Left lung (tissue), 10 donors: ENCODE results near the gene SYK. TPM values are rescaled to one million over a fixed set of nuclear protein-coding genes. Genes with fewer than 3 reads are reported as not detected.
"Not testable (repeated sequence)": the region's sequence is repeated elsewhere in the genome, so short reads cannot be mapped to it uniquely, and the experiment has no call there.

ENCODE experiments used
- ATAC-seq: fragments of 200-7000 bp; cut with Tn5 transposase; one replicate; pipeline ENCODE4 v1.9.1; 2020; ENCODE audit warnings: moderate library complexity
- DNase-seq, 4 donors: peaks; one replicate each; pipeline ENCODE4 v3.0.0-alpha.2; 2013 to 2020
- H3K27ac ChIP-seq, 2 donors: fragments of 200-600 bp; sonication (generic) in 1 of 2; one replicate each; pipeline versions ENCODE4 v1.5.0 to v1.8.0; 2020 to 2021
- H3K27me3 ChIP-seq, 2 donors: fragments of 200-600 bp; sonication (generic) in 1 of 2; one replicate each; pipeline versions ENCODE4 v1.5.0 to v1.8.0; 2020 to 2021
- H3K36me3 ChIP-seq, 2 donors: fragments of 200-600 bp; sonication (generic) in 1 of 2; one replicate each; pipeline versions ENCODE4 v1.5.0 to v1.8.0; 2020 to 2021
- H3K4me1 ChIP-seq, 2 donors: fragments of 200-600 bp; one replicate each; pipeline ENCODE4 v1.8.0; 2021
- H3K4me3 ChIP-seq, 2 donors: fragments of 200-600 bp; sonication (generic) in 1 of 2; one replicate each; pipeline versions ENCODE4 v1.5.0 to v1.8.0; 2020 to 2021; ENCODE audit warnings: mild to moderate bottlenecking in 1 of 2
- H3K9me3 ChIP-seq, 2 donors: fragments of 200-600 bp; sonication (generic) in 1 of 2; one replicate each; pipeline versions ENCODE4 v1.5.0 to v1.8.0; 2020 to 2021
- CTCF ChIP-seq, 2 donors: fragments of 200-600 bp; sonication (generic) in 1 of 2; IDR thresholded peaks; one replicate each; pipeline versions ENCODE4 v1.5.0 to v1.8.0; 2021; ENCODE audit warnings: antibody characterized with exemption in 2 of 2
- intact Hi-C, 2 donors: fragments of 100-400 bp; cut with DNase I; formaldehyde crosslinking; loops; one replicate each; pipeline versions ENCODE4 v1.11.2 to v1.14.2; 2022
- polyA plus RNA-seq, 6 donors: library from polyadenylated mRNA; unstranded; fragments of 120-200 nt; gene quantifications; one replicate each; pipeline ENCODE4 v1.2.1, GENCODE V29; 2013; ENCODE audit not compliant: insufficient read length in 6 of 6
- total RNA-seq, 2 donors: library from RNA; stranded (reverse); fragmentation: NEBNext Ultra II Directional; extraction: Animal tissue kit (Norgen Biotek cat#: 25700); gene quantifications; one replicate each; pipeline ENCODE4 v1.2.1, GENCODE V29; 2021
- donor health status: DM: no; HTN: yes; CAD: no.
- donor health status: DM: no; HTN: no; CAD: no.

The SYK gene
- total and polyA plus RNA-seq, 8 donors: 16.0 to 91.8 (median 19.6) TPM

- Histone ChIP-seq H3K36me3 (peaks cover 0 to 88% of the 10 kb centered on the region in 2 donors), H3K4me3 (no peak overlapping the region), H3K27ac (no peak overlapping the region), H3K9me3 (no peaks in the 10 kb centered on the region), H3K27me3 (no peaks in the 10 kb centered on the region), H3K4me1 (no peaks in the 10 kb centered on the region)
- ATAC-seq (no peak), DNase-seq (no peak)
- intact Hi-C loops: no loop called here
- TF ChIP-seq CTCF (IDR thresholded peaks at IDR 0.05): no peak
Measured at GRCh38 chr9:90880669-90881068, 79.0 kb downstream of the SYK start.

GRCh38 chr9:90881648-90882047 lies 80.0 kb downstream of the SYK start:
- ATAC-seq (no peak), DNase-seq (no peak)
- H3K36me3 ChIP-seq: peaks cover 0 to 88% of the 10 kb centered on the region in 2 donors
- no peaks in the 10 kb centered on the region for H3K9me3 ChIP-seq
- H3K4me3 ChIP-seq: no peak overlapping the region
- intact Hi-C loops: no loop called here
- no peak overlapping the region for H3K27ac ChIP-seq
- H3K4me1 ChIP-seq: no peaks in the 10 kb centered on the region
- TF ChIP-seq CTCF (IDR thresholded peaks at IDR 0.05): no peak
- H3K27me3 ChIP-seq: no peaks in the 10 kb centered on the region

- intact Hi-C loops: no loop called here
- Histone ChIP-seq H3K27me3 (no peaks in the 10 kb centered on the region), H3K4me1 (no peaks in the 10 kb centered on the region), H3K36me3 (peaks cover 0 to 88% of the 10 kb centered on the region in 2 donors), H3K9me3 (no peaks in the 10 kb centered on the region), H3K27ac (no peak overlapping the region), H3K4me3 (no peak overlapping the region)
- DNase-seq: no peak
- TF ChIP-seq CTCF (IDR thresholded peaks at IDR 0.05): no peak
- no peak for ATAC-seq
Measured at GRCh38 chr9:90882991-90883600, 81.5 kb downstream of the SYK start.

GRCh38 chr9:90883661-90884060 lies 82.0 kb downstream of the SYK start:
- Histone ChIP-seq H3K36me3 (peaks cover 0 to 88% of the 10 kb centered on the region in 2 donors), H3K9me3 (no peaks in the 10 kb centered on the region), H3K4me1 (no peaks in the 10 kb centered on the region), H3K27me3 (no peaks in the 10 kb centered on the region), H3K27ac (no peak overlapping the region), H3K4me3 (no peak overlapping the region)
- intact Hi-C loops: no loop called here
- TF ChIP-seq CTCF (IDR thresholded peaks at IDR 0.05): no peak
- no peak for ATAC-seq
- DNase-seq: no peak

- H3K27me3 ChIP-seq: no peaks in the 10 kb centered on the region
- H3K9me3 ChIP-seq: no peaks in the 10 kb centered on the region
- DNase-seq (no peak), ATAC-seq (no peak)
- H3K36me3 ChIP-seq: peaks cover 0 to 88% of the 10 kb centered on the region in 2 donors
- H3K27ac ChIP-seq: no peak overlapping the region
- no peak overlapping the region for H3K4me3 ChIP-seq
- TF ChIP-seq CTCF (IDR thresholded peaks at IDR 0.05): no peak
- intact Hi-C loops: no loop called here
- no peaks in the 10 kb centered on the region for H3K4me1 ChIP-seq
Measured at GRCh38 chr9:90884178-90884577, 82.6 kb downstream of the SYK start.

GRCh38 chr9:90886868-90887267 lies 85.2 kb downstream of the SYK start:
- intact Hi-C loops, ATAC-seq: not testable (repeated sequence)

More at GRCh38 chr9:90886868-90887267, 85.2 kb downstream of the SYK start:
- H3K4me3 ChIP-seq, H3K4me1 ChIP-seq, DNase-seq, H3K27me3 ChIP-seq, H3K27ac ChIP-seq, H3K9me3 ChIP-seq: not testable (repeated sequence)
- H3K36me3 ChIP-seq: peaks cover 0 to 88% of the 10 kb centered on the region in 2 donors
